Tongue (tissue), 2 donors: ENCODE measurements around the gene BANP. TPM values are rescaled to one million over a fixed set of nuclear protein-coding genes. Genes with fewer than 3 reads are reported as not detected.
"Not testable (repeated sequence)": the region's sequence is repeated elsewhere in the genome, so short reads cannot be mapped to it uniquely, and the experiment has no call there.

ENCODE experiments used
- DNase-seq: peaks from one replicate; pipeline ENCODE4 v3.0.0-alpha.2; 2015
- total RNA-seq: library from RNA; depleted of rRNA; stranded (reverse); fragments of >200 nt; gene quantifications from one replicate; pipeline ENCODE4 v1.2.3, GENCODE V29; 2014

BANP gene
- total RNA-seq, 1 donor from 2014 or later: 35.2 TPM

DNA sequence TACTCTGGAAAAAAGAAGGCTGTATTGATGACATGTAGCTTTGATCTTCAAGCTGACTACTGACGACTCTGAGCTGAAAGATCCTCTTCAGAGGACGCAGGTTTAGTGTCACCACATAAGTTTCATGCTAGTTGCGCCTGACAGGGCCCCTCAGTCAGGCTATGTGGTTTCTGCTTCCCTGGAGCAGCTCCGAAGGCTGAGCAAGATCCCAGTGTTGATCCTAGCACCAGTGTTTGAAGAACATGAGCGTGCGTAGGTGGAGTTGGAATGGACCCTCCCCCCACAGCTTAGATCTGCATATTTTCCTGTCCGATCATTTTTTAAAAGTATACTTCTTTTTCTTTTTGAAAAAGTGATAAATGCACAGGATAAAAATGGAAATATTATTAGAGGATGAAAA lies 17.3 kb downstream of the BANP start:
- DNase-seq: no peak

DNA sequence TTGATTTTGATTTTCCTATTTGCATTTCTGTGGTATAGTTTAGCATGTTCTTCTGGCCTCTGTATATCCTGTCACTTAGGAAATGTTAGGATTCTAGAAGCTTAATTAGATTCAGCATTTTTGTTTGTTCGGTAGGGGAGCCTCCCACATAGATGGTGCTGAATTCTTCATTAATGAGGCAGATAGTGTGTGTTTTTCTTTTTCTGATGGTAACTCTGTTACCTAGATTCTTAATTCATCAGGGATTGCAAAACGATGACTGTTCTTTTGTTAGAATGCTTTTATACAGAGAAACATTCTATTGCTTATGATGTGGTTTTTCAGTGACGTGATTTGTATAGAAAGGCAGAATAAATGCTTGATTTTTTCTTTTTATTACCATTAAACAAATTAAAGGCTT lies 19.0 kb downstream of the BANP start:
- no peak for DNase-seq

DNA sequence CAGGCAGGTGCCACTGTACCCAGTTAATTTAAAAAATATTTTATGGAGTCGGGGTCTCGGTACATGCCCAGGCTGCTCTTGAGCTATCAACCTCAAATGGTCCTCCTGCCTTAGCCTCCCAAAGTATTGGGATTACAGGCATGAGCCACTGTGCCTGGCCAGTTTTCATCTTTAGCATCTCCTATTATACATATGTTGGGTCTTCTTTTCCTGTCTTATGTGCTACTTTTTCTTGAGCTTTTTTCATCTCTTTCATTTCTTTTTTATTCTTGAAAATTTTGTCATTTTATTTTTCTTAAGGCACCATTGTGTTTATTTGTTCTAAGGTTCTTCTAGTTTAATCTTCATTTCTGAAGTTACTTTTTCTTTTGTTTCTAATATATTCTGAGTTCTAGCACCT lies 20.7 kb downstream of the BANP start:
- DNase-seq: no peak

DNA sequence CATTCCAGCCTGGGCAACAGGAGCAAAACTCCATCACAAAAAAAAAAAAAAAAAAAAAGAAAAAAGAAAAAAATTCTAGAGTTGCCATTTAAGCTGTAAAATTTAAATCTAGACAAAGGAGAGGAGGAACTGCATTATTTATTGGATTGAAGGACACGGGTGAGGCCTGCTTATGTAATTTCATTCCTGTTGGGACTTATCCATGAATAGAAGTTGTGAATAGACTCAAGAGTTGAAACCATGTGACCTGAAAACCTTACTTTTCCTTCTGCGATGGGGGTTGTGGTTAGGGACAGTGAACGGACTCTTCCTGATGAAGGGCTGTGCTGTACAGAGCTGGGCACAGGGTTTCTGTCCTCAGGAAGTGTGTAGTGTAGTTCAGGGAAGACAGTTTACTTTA lies 22.5 kb downstream of the BANP start:
- no peak for DNase-seq

DNA sequence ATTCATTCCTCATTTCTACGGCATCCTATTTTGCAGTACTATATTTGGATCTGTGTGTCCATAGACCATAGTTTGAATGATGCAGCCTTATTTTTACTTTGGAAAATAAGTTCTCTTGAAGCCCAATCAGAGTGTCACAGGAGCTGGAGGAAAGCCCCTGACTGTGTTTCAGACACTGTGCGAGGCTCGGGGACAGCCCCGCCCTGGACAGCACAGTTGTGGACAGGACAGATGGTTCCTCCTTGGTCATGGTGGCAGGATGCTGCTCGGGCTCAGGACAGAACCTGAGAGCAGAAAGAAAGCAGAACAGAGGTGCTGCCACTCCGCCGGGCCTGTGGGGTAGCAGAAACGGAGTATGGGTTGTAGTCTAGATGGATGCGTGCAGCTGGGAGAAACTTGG lies 22.9 kb downstream of the BANP start:
- no peak for DNase-seq

DNA sequence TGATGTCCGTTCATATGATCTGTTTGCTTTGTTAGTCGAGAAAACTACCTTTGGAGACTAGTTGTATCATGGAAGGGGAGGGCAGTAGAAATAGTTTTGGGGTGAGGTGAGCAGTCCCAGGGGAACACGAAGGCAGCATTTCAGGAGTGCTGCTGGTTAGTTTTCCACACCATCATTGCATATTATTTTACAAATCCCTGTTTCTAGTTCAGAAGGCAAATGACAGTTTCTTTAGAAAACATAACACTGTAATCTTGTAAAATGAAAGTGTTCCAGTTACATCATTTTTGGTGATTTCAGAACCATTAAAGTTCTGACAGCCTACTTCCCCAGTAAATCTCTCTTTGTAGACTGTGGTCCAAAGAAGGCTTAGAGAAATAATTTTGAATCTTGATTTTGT lies 25.4 kb downstream of the BANP start:
- peak; percentile 34 for DNase-seq

DNA sequence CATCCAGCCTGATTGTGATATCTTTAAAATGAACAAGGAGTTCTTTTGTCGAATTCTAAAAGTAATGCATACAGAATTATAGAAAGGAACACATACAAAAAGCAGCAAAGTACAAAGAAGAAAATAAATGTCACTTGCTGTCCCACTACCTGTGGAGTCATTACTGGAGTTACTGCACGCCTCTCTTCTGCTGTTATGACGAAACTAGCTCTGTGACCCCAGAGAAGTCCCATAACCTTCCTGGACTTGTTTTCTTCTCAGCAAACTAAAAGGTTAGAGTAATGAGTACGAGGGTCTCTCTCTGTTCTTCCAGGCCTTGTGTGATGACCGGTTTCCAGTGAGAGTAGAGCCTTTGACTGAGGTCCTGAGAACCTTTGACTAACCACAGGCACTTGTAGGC lies 26.9 kb downstream of the BANP start:
- no peak for DNase-seq

DNA sequence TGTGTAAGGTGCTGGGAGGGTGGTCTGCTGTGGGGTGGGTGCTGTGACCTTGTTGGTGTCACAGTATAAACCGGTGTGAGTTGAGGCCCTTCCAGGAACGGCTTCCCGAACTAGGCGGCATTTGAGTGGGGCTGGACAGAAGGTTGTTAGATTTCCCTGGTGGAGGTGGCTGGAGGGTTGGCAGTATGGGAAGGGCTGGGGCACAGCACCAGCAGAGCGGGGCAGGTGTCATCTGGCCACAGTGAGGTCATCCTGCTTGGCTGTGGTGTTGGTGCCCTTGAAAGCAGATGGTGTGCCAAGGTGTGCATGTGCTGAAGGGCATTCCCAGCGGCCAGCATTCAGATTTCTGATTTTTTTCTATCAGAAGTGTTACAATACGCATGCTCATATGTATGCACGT lies 28.1 kb downstream of the BANP start:
- DNase-seq: no peak

DNA sequence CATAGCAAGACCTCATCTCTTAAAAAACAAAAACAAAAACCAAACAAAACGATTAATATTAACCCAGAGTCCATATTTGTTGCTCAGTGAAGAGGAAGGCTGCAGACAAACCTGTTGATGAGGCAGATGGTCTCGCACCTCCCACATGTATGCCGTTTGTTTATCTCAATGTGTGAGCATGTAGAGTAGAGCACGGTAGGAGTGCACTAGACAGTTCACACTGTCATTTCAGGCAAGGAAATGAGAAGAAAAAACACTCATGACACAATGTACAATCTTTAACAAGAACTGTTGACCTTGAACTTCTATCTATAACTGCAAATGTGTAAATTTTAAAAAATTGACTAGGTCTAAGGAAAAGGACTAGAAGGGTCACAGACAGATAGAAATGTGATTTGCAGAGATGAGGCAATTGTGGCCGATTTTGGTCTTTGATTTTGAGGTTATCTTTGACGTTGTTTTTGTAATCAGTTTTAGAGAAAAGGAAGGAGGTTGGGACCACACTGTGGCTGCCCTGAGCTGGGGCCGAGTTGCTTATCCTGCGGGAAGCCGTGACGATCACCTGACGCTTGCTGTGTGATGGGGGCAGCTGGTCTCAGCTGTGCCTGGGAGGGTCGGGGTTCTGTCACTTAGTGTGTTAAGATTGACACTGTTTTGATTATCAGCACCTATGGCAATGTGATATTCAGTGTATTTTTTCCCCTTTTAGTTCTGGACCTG lies 28.8 kb downstream of the BANP start:
- DNase-seq: not testable (repeated sequence)

DNA sequence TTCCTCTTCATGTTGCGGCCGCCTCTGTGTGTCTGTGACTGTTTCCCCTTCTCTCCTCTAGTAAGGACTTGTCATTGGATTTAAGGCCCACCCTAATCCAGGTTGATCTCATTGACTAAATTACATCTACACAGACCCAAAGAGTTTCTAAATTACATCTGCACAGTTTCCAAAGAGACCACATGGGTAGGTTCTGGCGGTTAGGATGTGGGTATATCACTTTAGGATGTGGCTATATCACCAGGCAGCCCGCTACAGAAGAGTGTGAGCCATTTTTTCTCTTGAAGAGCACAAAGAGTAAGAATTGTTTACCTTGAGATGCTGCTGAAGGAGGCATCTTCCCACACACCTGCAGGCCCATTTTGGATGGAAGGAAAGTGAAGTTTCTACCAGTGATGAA lies 30.1 kb downstream of the BANP start:
- DNase-seq: not testable (repeated sequence)

DNA sequence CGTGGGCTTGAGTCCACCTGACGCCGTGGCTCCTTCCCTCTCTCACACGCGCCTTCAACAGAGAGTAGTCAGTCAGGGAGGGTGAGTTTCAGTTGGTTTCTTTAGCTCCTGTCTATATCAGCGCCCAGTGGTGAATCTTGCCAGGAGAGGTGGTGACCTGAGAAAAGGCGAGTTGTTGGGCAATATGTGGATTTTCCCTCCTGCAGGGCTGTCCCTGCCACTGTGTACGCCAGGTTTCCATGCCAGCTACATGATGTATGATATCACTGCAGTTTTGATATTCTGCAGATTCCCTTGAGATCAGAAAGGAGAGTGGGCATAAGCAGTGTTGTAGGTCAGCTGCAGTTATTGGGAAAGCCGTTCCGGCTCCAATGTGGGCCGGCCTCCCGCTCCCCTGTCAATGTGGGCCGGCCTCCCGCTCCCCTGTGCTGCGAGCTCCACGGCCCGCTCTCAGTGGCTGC lies 31.4 kb downstream of the BANP start:
- DNase-seq: no peak

DNA sequence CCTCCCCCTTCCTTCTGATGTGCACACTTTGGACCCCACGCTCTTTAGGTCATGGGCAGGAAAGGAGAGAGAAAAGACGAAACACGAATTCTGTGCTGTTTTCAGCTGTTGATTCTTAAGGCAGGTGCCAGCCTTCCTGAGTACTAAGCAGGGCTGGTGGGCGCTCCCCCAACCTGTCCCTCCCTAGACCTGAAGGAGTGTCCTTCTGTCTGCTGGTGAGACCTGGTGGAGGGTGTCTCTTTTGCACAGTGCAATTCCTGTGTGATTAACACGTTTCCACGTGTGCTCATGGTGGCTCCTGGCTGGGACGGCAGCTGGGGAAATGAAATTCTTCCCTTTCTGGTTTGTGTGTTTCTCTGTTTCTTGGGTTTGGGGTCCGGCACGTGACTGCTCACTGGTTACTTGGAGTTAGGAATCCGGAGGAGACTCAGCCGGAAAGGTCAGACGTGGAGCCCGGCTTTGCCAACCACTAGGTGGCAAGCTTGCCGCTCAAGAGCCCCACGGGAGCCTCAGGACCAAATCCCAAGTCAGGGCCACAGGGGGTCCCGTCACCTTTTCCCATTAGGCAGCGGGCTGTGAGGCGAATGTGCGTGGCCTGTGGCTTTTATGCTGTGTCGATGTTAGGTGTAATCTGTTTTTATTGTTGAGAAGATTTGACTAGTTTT lies 32.0 kb downstream of the BANP start:
- not testable (repeated sequence) for DNase-seq

DNA sequence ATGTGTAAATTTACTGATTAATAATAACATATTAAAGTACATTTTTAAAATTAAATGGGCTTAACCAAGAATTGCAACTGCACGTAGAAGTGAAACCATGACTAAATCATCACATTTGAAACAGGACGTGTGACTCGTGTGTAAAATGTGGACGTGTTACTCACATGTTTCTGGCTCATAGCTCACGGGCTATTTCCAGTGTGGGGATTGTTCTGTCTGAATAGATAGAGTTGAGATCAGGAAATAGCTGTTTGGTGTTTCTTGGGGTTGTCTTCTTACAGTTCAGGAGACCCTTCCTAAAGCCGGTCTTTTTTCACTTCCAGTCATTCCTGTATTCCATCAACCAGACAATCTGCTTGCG lies 32.5 kb downstream of the BANP start:
- DNase-seq: not testable (repeated sequence)

DNA sequence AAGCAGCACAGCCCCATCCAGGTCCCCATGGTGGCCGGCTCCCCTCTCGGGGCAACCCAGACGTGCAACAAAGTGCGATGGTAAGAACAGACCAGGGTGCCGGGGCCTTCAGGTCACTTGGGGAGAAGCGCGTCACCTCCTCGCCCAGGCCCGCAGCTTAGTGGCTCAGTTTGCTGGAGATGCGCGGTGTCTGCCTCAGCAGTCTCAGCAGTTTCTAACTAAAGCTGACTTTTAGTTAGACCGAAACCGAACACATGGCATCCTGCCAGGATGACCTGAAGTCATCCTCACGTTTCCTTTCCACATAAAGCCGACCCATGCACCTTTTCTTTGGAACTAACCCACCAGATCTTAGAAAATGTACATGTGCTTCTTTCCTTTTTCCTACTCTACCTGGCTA lies 32.9 kb downstream of the BANP start:
- not testable (repeated sequence) for DNase-seq

DNA sequence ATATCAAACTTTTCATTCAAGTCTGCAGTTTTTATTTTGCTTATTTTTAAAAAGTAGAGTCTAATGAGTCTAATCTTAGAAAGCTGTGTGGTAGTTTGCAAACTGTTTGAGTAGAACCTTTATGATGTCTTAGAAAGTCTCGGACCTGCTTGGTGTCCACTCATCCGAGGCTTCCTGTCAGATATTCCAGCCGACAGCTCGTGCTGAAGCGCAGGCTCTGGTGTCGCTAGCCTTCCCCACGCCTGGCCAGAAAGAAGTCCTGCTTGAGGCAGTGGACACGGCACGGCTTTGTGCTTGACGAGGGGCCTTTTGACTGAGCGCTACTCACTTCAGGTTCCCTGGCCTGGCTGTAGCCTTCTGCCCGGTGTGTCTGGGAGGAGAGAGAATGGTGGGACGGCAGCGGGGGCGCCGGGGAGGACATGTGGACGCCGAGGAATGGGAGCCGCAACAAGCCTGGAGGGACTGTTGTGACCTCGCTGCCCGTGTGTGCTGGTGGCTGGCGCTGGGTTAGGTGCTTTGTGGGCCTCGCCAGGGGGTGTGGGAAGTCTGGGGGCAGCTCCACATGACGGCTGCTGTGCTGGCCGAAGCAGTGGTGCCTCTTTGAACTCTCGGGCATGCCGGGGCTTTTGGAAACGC lies 33.5 kb downstream of the BANP start:
- no peak for DNase-seq

DNA sequence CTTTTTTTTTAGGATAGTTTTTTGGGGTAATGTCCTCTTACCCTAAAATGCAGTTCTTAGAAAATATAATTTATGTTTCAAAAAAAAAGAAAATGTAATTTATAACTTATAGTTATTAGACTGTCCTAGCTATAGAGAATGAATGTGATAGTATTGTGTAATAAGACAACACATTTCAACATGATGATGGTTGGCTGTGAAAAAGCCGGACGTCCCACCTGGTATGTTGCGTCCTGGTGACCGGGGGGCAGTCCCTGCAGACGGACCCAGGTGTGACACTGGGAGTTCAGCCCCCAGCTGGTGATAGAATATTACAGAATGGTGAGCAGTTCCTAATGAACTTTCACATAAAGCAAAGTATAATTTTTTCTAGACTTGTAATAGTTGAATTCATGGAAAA lies 34.3 kb downstream of the BANP start:
- not testable (repeated sequence) for DNase-seq

DNA sequence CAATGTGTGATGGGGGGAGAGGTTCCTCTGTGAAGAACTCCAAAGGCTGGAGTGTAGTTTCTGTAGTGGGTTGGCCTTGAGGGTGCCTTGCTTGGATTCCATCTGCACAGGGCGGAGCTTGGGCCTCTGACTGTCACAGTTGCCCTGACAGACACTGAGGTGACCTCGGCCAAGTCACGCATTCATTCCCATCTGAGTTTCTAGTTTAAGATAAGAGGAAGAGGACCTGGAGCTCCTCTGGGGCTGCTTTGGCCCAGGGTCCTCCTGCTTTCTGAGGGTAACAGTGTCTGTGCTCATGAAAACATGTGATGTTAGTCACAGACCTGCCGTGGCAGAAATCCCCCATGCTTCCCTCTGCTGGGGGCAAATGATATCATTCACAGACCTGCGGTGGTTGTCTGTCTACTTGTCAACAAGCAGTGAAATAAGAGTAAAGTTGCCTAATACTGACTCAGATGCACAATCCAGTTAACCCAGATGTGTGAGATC lies 35.2 kb downstream of the BANP start:
- not testable (repeated sequence) for DNase-seq

DNA sequence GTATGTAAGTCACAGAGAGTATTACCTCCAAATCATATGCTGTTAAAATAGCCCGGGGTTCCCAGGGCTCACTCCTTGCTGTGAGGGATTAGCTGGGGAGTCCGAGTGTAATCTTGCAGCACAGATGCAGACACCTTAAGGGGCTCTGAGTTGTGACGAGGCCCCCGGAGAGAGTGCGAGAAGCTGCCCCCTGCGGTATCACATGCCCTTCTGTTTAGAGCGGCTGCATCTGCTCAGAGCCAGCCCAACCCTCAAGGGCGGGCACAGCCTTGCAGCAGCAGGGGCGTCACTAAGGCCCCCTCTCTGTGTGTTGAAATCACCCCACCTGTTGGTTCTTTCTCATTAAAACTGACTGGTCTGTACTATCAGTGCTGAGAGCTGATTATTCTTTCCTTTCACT lies 37.4 kb downstream of the BANP start:
- peak; percentile 18 for DNase-seq

DNA sequence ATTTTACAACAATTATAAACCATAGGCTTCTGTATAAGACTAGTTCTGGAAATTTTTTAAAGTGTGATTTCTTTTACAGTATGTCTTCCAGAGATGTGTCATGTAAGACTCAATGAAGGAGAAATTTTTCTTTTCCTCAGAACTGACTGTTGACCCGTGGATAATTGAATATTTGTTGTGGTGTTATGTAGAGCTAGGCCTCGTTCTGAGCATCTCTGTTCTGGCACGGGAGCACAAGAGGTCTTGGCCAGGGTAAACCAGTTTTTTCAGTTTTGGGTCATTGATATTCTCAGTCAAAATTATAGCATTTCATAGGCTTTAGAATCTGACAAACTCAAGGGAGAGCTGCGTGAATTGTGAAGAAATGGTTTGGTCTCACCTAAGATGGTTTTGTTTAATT lies 39.0 kb downstream of the BANP start:
- not testable (repeated sequence) for DNase-seq

DNA sequence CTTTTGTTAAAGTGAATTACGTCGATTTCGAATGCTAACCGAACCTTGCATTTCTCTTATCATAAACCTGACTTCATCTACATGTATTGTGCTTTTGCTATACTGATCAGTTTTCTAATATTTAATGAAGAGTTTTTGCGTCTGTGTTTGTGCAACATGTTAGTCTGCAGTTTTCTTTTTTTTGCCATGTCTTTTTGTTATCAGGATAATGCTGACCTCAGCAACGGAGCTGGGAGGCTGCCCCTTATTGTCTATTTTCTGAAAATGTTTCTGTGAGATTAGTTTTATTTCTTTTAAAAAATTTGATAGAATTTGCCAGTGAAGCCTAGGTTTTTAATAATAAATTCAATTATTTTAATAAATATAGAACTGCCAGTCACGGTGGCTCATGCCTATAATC lies 40.9 kb downstream of the BANP start:
- DNase-seq: not testable (repeated sequence)

DNA sequence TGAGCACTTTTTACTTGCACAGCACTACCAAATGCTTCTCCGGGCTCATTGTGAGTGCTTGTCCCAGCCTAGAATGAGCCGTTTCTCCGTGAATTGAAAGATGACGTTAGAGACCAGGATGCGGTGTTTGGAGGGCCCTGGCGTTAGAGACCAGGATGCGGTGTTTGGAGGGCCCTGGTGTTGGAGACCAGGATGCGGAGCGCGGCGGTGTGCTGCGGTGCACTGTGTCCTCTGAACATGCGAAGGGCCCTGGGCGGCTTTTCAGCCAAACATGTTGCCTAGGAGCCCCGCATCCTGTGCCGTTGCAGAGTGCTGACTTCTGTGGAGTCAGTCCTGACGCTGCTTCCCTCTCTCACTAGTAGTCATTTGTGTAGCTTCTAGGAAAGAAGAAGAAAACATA lies 42.7 kb downstream of the BANP start:
- no peak for DNase-seq

DNA sequence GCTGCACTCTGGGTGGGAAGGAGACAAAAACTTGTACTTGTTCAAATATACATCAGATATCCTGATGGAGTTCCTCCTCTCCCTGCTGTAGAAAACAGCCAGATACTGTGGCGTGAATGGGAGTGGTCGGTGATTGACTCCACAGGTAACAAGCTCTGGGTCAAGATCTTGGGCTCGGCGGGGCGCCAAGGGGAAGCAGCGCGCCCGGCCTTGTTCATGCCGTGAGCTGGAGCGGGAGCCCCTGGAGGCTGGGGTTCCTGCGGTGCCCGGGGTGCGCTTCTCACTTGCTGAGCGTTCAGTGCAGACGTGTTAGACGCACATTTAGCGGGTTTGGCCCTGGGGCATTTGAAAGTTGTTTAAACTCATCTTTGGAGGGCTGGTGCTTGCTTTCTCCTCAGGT lies 44.4 kb downstream of the BANP start:
- DNase-seq: no peak
